ENCODE results near the gene SART1. TPM values are rescaled to one million over a fixed set of nuclear protein-coding genes. Genes with fewer than 3 reads are reported as not detected.
A peak's percentile ranks its signal among the peaks of the same experiment; 100 is the strongest.

SART1 gene
- total and polyA plus RNA-seq, 4 donors = 31.4 to 145 (median 48.3) TPM

- no peak overlapping the region for H3K27ac ChIP-seq (ENCODE audit: low read depth in 1 of 2, low read length in 1 of 2)
- no peak for DNase-seq
- TF ChIP-seq CTCF (IDR thresholded peaks at IDR 0.05; ENCODE audit: control extremely low read depth, extremely low read depth) = no peak
- ATAC-seq (ENCODE audit: insufficient read depth, low FRiP score) = no peak
- H3K4me3 ChIP-seq = no peak overlapping the region
- no peaks in the 10 kb centered on the region for H3K27me3 ChIP-seq (ENCODE audit: control insufficient read depth in 3 of 3, insufficient read depth in 3 of 3, low read length in 2 of 3)
- H3K4me1 ChIP-seq (ENCODE audit: control insufficient read depth in 5 of 5, insufficient read depth in 5 of 5, low read length in 5 of 5) = peaks cover 4 to 13% (median 10%) of the 10 kb centered on the region in 5 donors
- peaks cover 0 to 3% (median 2%) of the 10 kb centered on the region in 4 donors for H3K36me3 ChIP-seq (ENCODE audit: control insufficient read depth in 4 of 4, insufficient read depth in 4 of 4, low read length in 4 of 4)
- peaks cover 0 to 2% (median 0%) of the 10 kb centered on the region in 4 donors for H3K9me3 ChIP-seq (ENCODE audit: control insufficient read depth in 4 of 4, insufficient read depth in 3 of 4, low read length in 3 of 4)
- no peak overlapping the region for H3K9ac ChIP-seq (ENCODE audit: insufficient read depth in 1 of 2, low read length in 2 of 2)
- WGBS, 2 donors = 78 to 84% methylated on average over 17 of the region's 17 CpGs
These were observed 2.6 kb upstream of the SART1 start for GRCh38 chr11:65958774-65959420.

- Histone ChIP-seq H3K9me3 (ENCODE audit: control insufficient read depth in 4 of 4, insufficient read depth in 3 of 4, low read length in 3 of 4) (peaks cover 0 to 2% (median 0%) of the 10 kb centered on the region in 4 donors), H3K27me3 (ENCODE audit: control insufficient read depth in 3 of 3, insufficient read depth in 3 of 3, low read length in 2 of 3) (no peaks in the 10 kb centered on the region), H3K4me1 (ENCODE audit: control insufficient read depth in 5 of 5, insufficient read depth in 5 of 5, low read length in 5 of 5) (peaks cover 4 to 13% (median 10%) of the 10 kb centered on the region in 5 donors), H3K27ac (ENCODE audit: low read depth in 1 of 2, low read length in 1 of 2) (peak overlapping the region; percentile 80 to 86), H3K4me3 (peak overlapping the region; percentile 45), H3K36me3 (ENCODE audit: control insufficient read depth in 4 of 4, insufficient read depth in 4 of 4, low read length in 4 of 4) (peaks cover 4 to 20% (median 14%) of the 10 kb centered on the region in 4 donors), H3K9ac (ENCODE audit: insufficient read depth in 1 of 2, low read length in 2 of 2) (peak overlapping the region; percentile 81 to 89)
- ATAC-seq (ENCODE audit: insufficient read depth, low FRiP score) (no peak), DNase-seq (no peak)
- 51 to 53% methylated on average over 16 of the region's 16 CpGs for WGBS, 2 donors
- no peak for TF ChIP-seq CTCF (IDR thresholded peaks at IDR 0.05; ENCODE audit: control extremely low read depth, extremely low read depth)
These were observed 689 bp upstream of the SART1 start for GRCh38 chr11:65960824-65961266.

GRCh38 chr11:65962141-65962564 lies 619 bp downstream of the SART1 start:
- peak overlapping the region; percentile 99 for H3K4me3 ChIP-seq
- no peaks in the 10 kb centered on the region for H3K27me3 ChIP-seq (ENCODE audit: control insufficient read depth in 3 of 3, insufficient read depth in 3 of 3, low read length in 2 of 3)
- 6% methylated on average over 13 of the region's 13 CpGs for WGBS, 2 donors
- H3K9me3 ChIP-seq (ENCODE audit: control insufficient read depth in 4 of 4, insufficient read depth in 3 of 4, low read length in 3 of 4) = no peaks in the 10 kb centered on the region
- H3K4me1 ChIP-seq (ENCODE audit: control insufficient read depth in 5 of 5, insufficient read depth in 5 of 5, low read length in 5 of 5) = peaks cover 4 to 13% (median 10%) of the 10 kb centered on the region in 5 donors
- H3K27ac ChIP-seq (ENCODE audit: low read depth in 1 of 2, low read length in 1 of 2) = no peak overlapping the region
- H3K9ac ChIP-seq (ENCODE audit: insufficient read depth in 1 of 2, low read length in 2 of 2) = peak overlapping the region; percentile 69 to 71
- peaks cover 12 to 33% (median 22%) of the 10 kb centered on the region in 4 donors for H3K36me3 ChIP-seq (ENCODE audit: control insufficient read depth in 4 of 4, insufficient read depth in 4 of 4, low read length in 4 of 4)
- ATAC-seq (ENCODE audit: insufficient read depth, low FRiP score) = no peak
- no peak for TF ChIP-seq CTCF (IDR thresholded peaks at IDR 0.05; ENCODE audit: control extremely low read depth, extremely low read depth)
- no peak for DNase-seq
